Stomach smooth muscle (tissue), 2 donors: ENCODE results near the gene ABCA4.

ENCODE experiments used
- H3K27ac ChIP-seq: one replicate; pipeline ENCODE4 v1.7.0; 2013; ENCODE audit warnings: mild to moderate bottlenecking, low read length, inconsistent platforms
- H3K27me3 ChIP-seq, 2 donors: one replicate each; pipeline ENCODE4 v1.7.0; 2013; ENCODE audit warnings: low read length in 2 of 2; ENCODE audit not compliant: insufficient read depth in 2 of 2, control insufficient read depth in 1 of 2
- H3K36me3 ChIP-seq, 2 donors: one replicate each; pipeline ENCODE4 v1.7.0; 2013; ENCODE audit warnings: low read length in 2 of 2; ENCODE audit not compliant: control insufficient read depth in 2 of 2, insufficient read depth in 2 of 2
- H3K4me1 ChIP-seq: one replicate; pipeline ENCODE4 v1.7.0; 2013; ENCODE audit warnings: low read length; ENCODE audit not compliant: control insufficient read depth, insufficient read depth
- H3K4me3 ChIP-seq, 2 donors: one replicate each; pipeline ENCODE4 v1.7.0; 2013; ENCODE audit warnings: low read length in 2 of 2
- H3K9ac ChIP-seq, 2 donors: one replicate each; pipeline ENCODE4 v1.7.0; 2013; ENCODE audit warnings: low read length in 2 of 2, mild to moderate bottlenecking in 1 of 2
- H3K9me3 ChIP-seq, 2 donors: one replicate each; pipeline ENCODE4 v1.7.0; 2013; ENCODE audit warnings: low read length in 2 of 2; ENCODE audit not compliant: control insufficient read depth in 2 of 2
- donor health status: healthy.
- donor health status: Pancreatic carcinoma.

Gene ABCA4

GRCh38 chr1:94039514-94039870, 81.5 kb downstream of the ABCA4 start:
- no peak overlapping the region for H3K9ac ChIP-seq
- no peaks in the 10 kb centered on the region for H3K9me3 ChIP-seq
- no peak overlapping the region for H3K4me3 ChIP-seq
- peaks cover 6% of the 10 kb centered on the region for H3K4me1 ChIP-seq
- no peak overlapping the region for H3K27ac ChIP-seq
- no peaks in the 10 kb centered on the region for H3K27me3 ChIP-seq
- H3K36me3 ChIP-seq, result no peaks in the 10 kb centered on the region

- Histone ChIP-seq H3K27me3 (peaks cover 0 to 2% of the 10 kb centered on the region in 2 donors), H3K4me1 (peaks cover 2% of the 10 kb centered on the region), H3K9ac (no peak overlapping the region), H3K36me3 (no peaks in the 10 kb centered on the region), H3K4me3 (no peak overlapping the region), H3K27ac (no peak overlapping the region), H3K9me3 (no peaks in the 10 kb centered on the region)
Observed at GRCh38 chr1:94038511-94038910, 82.4 kb downstream of the ABCA4 start.

GRCh38 chr1:94037392-94038229, 83.3 kb downstream of the ABCA4 start:
- Histone ChIP-seq H3K9ac (no peak overlapping the region), H3K9me3 (no peaks in the 10 kb centered on the region), H3K36me3 (no peaks in the 10 kb centered on the region), H3K27ac (no peak overlapping the region), H3K4me1 (peaks cover 2% of the 10 kb centered on the region), H3K4me3 (no peak overlapping the region), H3K27me3 (peaks cover 0 to 2% of the 10 kb centered on the region in 2 donors)

- H3K4me3 ChIP-seq, result no peak overlapping the region
- no peaks in the 10 kb centered on the region for H3K9me3 ChIP-seq
- H3K9ac ChIP-seq, result no peak overlapping the region
- peaks cover 0 to 2% of the 10 kb centered on the region in 2 donors for H3K27me3 ChIP-seq
- H3K27ac ChIP-seq, result no peak overlapping the region
- no peaks in the 10 kb centered on the region for H3K36me3 ChIP-seq
- peaks cover 2% of the 10 kb centered on the region for H3K4me1 ChIP-seq
Observed at GRCh38 chr1:94036730-94037129, 84.2 kb downstream of the ABCA4 start.

DNA sequence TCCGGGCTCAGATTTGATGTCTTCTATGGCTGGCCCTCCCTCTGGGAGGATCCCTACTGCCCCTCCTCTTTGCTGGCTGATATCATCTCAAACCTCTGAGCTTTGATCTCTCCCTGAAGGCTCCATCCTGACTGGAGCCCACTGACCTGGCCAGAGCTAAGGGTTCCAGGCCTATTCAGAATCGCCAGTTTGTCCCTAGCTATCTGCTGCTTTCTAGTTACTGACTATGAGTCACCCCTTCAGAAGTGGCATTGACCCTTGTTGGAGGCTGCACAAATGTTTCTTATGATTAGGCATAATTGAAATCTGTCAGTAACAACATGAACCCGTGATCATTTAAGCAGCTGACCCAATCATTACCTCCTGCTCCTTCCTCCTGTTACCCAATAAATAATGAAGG, 87.1 kb downstream of the ABCA4 start:
- Histone ChIP-seq H3K4me3 (no peak overlapping the region), H3K27me3 (peaks cover 5 to 7% of the 10 kb centered on the region in 2 donors), H3K9me3 (no peaks in the 10 kb centered on the region), H3K4me1 (peaks cover under 1% of the 10 kb centered on the region), H3K36me3 (no peaks in the 10 kb centered on the region), H3K27ac (no peak overlapping the region), H3K9ac (no peak overlapping the region)

- Histone ChIP-seq H3K4me1 (no peaks in the 10 kb centered on the region), H3K9me3 (no peaks in the 10 kb centered on the region), H3K27ac (no peak overlapping the region), H3K27me3 (peaks cover 5 to 7% of the 10 kb centered on the region in 2 donors), H3K9ac (no peak overlapping the region), H3K36me3 (no peaks in the 10 kb centered on the region), H3K4me3 (no peak overlapping the region)
Observed at GRCh38 chr1:94032637-94033036, 88.3 kb downstream of the ABCA4 start.

DNA sequence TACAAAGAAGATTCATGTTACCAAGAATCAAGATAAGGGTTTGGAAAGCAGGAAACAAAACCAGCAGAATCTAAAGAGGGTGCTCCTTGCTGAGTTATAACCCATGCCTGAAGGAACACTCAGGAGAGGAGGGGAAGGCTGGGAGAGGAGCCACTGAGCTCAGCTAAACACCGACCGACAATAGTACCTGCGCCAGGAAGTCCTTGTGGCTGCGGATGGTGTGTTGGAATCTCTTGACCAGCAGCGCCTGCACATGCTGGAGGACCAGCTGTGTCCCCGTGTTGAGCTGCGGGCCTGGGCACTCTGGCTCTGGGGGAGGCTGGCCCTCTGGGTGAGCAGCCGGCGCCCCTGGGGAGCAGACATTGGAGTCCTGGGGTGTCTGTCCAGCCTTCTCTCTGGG, 89.4 kb downstream of the ABCA4 start:
- no peaks in the 10 kb centered on the region for H3K36me3 ChIP-seq
- no peaks in the 10 kb centered on the region for H3K4me1 ChIP-seq
- H3K4me3 ChIP-seq, result no peak overlapping the region
- H3K27me3 ChIP-seq, result peaks cover 5 to 7% of the 10 kb centered on the region in 2 donors
- no peaks in the 10 kb centered on the region for H3K9me3 ChIP-seq
- no peak overlapping the region for H3K9ac ChIP-seq
- H3K27ac ChIP-seq, result no peak overlapping the region

DNA sequence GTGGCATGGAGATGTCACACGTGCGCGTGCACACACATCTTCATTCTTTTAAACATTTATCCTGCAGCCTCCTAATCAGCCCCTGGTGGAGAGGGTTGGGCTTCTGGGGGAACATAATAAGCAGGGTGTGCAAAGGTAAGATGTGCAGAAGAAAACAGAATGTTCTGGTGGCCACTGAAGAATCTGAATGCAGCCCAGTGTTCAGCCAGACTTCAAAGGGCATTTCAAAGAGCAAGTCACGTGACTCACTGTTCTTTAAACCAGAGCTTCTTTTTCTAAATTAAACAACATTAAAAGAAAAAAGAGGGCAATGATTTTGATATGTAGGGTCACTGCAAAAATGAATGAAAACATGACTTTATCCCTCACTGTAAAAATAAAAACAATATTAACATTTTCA, 89.8 kb downstream of the ABCA4 start:
- Histone ChIP-seq H3K4me1 (no peaks in the 10 kb centered on the region), H3K9me3 (no peaks in the 10 kb centered on the region), H3K27ac (no peak overlapping the region), H3K27me3 (peaks cover 5 to 7% of the 10 kb centered on the region in 2 donors), H3K4me3 (no peak overlapping the region), H3K9ac (no peak overlapping the region), H3K36me3 (no peaks in the 10 kb centered on the region)

GRCh38 chr1:94029130-94029993, 91.6 kb downstream of the ABCA4 start:
- H3K4me1 ChIP-seq, result peaks cover 5% of the 10 kb centered on the region
- no peak overlapping the region for H3K9ac ChIP-seq
- no peaks in the 10 kb centered on the region for H3K36me3 ChIP-seq
- peaks cover 6 to 7% of the 10 kb centered on the region in 2 donors for H3K27me3 ChIP-seq
- no peaks in the 10 kb centered on the region for H3K9me3 ChIP-seq
- H3K27ac ChIP-seq, result no peak overlapping the region
- no peak overlapping the region for H3K4me3 ChIP-seq

- Histone ChIP-seq H3K36me3 (no peaks in the 10 kb centered on the region), H3K9me3 (no peaks in the 10 kb centered on the region), H3K4me1 (peaks cover 5% of the 10 kb centered on the region), H3K27ac (no peak overlapping the region), H3K9ac (no peak overlapping the region), H3K4me3 (no peak overlapping the region), H3K27me3 (peaks cover 5 to 7% of the 10 kb centered on the region in 2 donors)
Observed at GRCh38 chr1:94027721-94028515, 93.0 kb downstream of the ABCA4 start.
